GM18505 (cell line): ENCODE measurements around the gene SRRT.
"Not testable (repeated sequence)": the region's sequence is repeated elsewhere in the genome, so short reads cannot be mapped to it uniquely, and the experiment has no call there.

ENCODE experiments used
- ATAC-seq: cut with Tn5 transposase; IDR thresholded peaks from one replicate; pipeline ENCODE4 v1.9.1; 2021; ENCODE audit not compliant: unreplicated experiment
- POLR2A ChIP-seq: IDR thresholded peaks from 4 replicates; pipeline ENCODE4 v1.6.1; 2011; ENCODE audit warnings: borderline replicate concordance; ENCODE audit not compliant: insufficient read depth, insufficient read length; ENCODE audit errors: extremely low read depth

SRRT gene

DNA sequence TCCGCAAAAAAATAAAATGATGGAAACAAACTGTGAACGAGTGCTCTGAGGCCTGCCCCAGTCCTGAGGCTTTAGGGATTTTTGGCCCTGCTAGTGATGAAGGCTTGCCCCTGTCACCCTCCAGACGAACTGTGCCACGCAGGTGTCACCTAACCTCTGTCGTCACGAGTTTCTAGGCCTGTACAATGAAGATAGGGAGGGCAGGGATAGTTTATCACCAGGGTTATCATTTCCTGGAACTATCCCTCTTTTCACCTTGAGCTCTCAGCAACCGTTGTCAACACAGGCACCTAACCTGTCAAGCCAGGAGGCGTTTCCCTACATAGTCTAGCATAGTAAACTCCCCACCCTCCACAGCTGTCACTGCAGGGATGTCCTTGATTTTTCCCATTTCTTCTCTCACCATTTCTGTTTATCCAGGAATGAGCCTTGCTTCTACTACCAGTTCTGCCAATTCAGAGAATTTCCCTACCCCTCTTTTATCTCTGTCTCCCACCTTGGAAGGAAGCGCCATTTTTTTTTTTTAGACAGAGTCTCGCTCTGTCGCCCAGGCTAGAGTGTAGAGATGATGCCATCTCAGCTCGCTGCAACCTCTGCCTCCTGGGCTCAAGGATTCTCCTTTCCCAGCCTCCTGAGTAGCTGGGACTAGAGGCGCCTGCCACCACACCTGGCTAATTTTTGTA, 23.0 kb downstream of the SRRT start:
- ATAC-seq: no peak
- no peak for TF ChIP-seq POLR2A

DNA sequence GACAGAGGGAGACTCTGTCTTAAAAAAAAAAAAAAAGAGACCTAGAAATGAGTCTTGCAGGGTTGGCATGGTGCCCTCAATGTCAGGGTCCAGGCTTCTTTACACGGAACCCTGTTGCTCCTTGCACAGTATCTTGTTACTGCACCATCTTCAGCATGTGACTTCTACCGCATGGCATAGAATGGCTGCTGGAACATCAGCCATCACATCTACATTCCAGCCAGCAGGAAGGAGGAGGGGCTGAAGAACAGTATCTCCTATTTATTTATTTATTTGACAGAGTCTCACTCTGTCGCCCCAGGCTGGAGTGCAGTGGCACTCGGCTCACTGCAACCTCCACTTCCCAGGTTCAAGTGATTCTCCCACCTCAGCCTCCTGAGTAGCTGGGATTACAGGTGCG, 24.5 kb downstream of the SRRT start:
- no peak for TF ChIP-seq POLR2A
- ATAC-seq: no peak

DNA sequence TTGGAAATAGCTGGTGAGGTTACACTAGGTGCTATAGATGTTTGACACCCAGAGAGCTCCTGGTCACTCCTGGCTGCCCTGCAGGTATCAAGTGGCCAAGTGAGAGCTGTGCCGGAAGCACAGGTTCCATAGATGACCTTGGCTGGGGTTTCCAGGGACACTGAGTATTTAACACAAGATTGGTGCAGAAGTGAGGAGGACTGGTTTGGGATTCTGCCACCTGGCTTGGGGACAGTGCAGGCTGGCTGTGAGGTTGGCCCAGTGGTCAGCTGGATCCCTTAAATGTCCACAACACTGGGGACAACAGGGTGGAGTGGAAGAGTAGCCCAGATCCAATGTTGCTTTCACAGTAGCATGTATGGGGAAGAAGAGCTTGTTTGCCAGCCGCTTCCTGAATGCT, 26.1 kb downstream of the SRRT start:
- no peak for ATAC-seq
- no peak for TF ChIP-seq POLR2A

DNA sequence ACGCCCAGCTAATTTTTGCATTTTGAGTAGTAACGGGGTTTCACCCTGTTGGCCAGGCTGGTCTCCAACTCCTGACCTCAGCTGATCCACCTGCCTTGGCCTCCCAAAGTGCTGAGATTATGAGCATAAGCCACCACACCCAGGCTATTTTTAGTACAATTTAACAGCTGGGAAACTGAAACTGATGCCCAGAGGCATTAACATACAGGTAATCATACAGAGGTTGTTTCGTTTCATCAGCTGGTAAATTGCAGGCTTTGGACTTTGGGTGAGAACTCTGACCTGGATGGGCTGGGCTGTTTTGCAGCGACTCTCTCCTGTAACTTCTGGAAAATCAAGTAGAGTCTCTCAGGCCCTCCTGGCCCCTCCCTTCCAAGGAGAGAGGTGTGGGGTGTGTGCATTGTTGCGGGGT, 27.0 kb downstream of the SRRT start:
- no peak for ATAC-seq
- no peak for TF ChIP-seq POLR2A

DNA sequence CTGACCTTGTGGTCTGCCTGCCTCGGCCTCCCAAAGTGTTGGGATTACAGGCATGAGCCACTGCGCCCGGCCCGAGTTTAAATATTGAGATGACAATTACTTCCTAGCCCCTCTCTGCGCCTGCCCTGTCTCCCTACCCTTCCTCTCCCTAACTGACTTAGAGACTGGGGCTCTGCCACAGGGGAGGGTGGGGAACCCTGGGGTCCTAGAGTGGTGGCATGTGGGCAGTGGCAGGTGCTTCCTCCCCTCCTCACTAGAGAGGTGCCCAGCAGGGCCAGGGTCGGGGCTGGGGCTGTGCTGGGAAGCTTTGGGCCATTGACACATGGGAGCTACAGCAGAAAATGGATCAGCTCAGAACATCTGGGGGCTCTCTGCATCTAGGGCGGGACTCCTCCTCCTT, 27.7 kb downstream of the SRRT start:
- no peak for ATAC-seq
- TF ChIP-seq POLR2A: no peak

DNA sequence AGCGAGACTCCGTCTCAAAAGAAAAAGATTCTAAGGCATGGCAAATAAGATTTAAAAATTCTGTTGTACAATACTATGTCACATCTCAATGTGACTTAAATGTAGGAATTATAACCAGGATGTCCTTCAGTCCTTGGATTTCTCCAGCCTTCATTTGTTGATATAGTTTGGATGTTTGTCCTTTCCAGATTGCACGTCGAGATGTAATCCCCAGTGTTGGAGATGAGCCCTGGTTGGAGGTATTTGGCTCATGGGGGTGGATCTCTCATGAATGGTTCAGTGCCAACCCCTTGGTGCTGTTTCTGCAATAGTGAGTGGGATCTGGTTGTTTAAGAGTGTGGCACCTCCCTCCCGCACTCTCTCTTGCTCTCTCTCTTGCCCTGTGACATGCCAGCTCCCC, 33.6 kb downstream of the SRRT start:
- TF ChIP-seq POLR2A: no peak
- ATAC-seq: no peak

DNA sequence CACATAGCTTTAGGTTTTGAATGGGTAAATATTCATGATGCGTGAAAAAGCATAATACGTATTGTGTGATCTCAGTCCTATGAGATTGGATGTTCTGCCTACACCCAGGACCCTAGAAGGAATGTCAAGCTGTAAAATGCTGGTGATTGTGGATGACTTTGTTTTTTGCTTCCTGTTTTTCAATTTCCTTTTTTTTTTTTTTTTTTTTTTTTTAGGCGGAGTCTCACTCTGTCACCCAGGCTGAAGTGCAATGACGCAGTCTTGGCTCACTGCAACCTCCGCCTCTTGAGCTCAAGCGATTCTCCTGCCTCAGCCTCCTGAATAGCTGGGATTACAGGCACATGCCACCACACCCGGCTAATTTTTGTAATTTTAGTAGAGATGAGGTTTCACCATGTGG, 35.5 kb downstream of the SRRT start:
- not testable (repeated sequence) for ATAC-seq

DNA sequence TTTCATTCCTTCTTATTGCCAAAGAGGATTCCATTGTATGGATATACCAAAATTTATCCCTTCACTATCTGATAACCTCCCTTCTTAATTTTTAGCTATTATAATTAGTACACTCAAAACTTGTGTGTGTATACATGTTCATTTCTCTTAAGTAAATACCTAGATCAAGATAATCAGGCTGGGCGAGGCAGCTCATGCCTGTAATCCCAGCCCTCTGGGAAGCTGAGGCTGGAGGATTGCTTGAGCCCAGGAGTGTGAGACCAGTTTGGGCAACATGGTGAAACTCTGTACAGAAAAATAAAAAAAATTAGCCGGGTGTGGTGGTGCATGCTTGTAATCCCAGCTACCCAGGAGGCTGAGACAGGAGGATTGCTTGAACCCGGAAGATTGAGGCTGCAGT, 36.6 kb downstream of the SRRT start:
- ATAC-seq: no peak
- TF ChIP-seq POLR2A: no peak

DNA sequence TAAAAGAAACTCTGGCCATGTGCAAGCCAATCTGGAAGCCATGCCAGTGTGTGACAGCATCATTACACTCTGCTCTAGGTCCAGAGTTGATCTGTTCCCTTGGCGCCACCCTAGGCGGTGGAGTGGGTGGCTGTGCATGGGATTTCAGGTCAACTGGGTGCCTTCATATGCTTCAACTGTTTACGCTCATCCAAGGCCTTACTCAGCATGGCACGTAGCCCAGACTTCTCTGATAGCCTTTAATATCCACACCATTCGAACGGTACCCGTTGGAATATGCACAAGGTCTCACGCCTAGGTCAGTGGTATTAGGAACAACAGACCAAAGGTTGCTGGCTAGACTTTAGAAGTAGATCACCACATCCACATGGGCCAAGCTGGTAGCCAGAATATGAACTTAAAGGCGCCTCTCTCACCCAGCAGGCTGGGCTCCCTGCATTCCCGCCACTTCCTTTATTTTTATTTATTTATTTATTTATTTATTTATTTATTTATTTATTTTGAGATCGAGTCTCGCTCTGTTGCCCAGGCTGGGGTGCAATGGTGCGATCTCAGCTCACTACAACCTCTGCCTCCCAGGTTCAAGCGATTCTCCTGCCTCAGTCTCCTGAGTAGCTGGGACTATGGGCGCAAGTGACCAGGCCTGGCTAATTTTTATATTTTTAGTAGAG, 39.4 kb downstream of the SRRT start:
- TF ChIP-seq POLR2A: no peak
- no peak for ATAC-seq

DNA sequence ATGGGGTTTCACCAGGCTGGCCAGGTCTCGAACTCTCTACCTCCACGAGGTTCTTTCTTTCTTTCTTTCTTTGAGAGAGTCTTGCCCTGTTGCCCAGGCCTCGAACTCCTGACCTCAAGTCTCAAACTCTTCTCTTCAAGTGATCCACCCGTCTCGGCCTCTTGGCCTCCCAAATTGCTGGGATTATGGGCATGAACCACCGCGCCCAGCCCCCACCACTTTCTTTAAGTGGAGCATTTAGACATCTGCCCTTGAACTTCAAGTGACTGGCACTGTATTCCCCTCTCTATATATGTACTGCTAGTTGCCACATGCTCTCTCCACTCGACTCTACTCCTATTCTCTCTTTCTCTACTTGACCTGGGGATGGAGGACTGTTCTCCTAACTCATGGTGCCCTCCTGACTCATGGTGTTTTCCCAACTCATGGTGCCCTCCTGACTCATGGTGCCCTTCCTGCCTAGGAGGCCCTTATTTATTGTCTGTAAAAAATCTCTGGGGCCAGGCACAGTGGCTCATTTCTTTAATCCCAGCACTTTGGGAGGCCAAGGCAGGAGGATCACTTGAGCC, 40.1 kb downstream of the SRRT start:
- TF ChIP-seq POLR2A: no peak
- no peak for ATAC-seq

DNA sequence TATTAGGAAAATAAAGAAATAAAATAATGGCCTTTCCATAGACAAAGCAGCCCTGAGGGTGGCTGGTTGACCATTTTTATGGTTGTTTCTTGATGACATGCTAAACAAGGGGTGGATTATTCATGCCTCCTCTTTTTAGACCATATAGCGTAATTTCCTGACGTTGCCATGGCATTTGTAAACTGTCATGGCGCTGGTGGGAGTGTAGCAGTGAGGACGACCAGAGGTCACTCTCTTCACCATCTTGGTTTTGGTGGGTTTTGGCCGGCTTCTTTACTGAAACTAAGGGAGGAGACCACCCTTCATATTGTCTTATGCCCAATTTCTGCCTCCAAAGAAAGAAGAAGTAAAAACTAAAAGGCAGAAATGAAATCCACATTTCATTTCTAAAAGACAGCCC, 44.4 kb downstream of the SRRT start:
- ATAC-seq: not testable (repeated sequence)

DNA sequence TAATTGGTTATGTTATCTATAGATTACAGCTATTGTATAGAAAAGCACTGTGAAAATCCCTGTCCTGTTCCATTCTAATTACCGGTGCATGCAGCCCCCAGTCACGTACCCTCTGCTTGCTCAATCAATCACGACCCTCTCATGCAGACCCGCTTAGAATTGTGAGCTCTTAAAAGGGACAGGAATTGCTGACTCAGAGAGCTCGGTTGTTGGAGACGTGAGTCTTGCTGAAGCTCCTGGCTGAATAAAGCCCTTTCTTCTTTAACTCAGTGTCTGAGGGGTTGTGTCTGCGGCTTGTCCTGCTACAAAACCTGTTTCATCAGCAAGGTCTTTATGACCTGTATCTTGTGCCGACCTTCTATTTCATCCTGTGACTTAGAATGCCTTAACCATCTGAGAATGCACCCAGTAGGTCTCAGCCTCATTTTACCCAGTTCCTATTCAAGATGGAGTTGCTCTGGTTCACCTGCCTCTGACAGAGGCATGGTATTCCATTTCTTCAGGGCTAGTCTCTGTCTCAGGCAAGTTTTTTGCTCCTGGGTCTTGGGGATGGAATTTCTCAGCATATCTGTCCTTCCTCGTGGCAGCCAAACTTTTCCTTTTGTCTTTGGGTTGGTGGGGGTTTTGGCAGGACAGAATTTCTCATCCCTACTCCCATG, 45.0 kb downstream of the SRRT start:
- not testable (repeated sequence) for ATAC-seq

DNA sequence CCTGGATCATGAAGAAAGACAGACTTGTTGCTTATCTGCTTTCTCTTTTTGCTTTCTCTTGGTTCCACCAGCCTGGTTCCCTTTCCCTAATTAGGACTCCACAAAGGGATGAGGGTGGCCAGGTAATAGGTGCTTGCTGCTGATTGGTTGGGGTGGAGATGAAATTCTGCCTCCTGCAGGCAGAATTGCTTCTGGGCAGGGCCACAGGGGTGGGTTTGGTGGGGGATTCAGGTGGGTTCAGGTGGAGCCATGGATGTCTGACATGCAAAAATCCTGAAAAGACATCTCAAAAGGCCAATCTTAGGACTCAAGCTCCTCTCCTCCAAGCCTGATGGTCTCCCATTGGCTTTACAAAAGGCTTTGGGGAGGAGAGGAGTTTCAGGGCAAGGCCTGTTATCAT, 46.1 kb downstream of the SRRT start:
- TF ChIP-seq POLR2A: no peak
- ATAC-seq: no peak

DNA sequence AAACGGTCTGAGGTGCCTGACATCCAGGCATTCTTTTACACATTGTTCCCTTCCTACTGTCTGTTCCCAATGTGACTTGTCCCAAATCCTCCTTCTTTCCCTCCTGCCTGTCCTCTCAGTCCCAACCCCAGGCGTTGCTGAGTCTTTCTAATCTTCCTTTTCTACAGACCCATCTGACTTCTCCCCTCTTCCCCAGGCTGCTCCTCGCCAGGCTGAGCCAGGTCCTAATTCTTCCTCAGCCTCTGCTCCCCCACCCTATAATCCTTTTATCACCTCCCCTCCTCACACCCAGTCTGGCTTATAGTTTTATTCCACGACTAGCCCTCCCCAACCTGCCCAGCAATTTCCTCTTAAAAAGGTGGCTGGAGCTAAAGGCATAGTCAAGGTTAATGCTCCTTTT, 48.7 kb downstream of the SRRT start:
- ATAC-seq: not testable (repeated sequence)
